AG04449 (cell line): ENCODE data around the gene CHMP6.

Source experiments
- CTCF ChIA-PET: fragments of 350-600 bp; formaldehyde crosslinking; extraction: SDS; loops from one replicate; lab custom pipeline; 2021; ENCODE audit warnings: antibody characterized with exemption; lab: Yijun Ruan, JAX
- POLR2A ChIA-PET: fragments of 400-600, 350-600 bp; formaldehyde crosslinking; extraction: SDS; loops from one replicate; lab custom pipeline; 2020; ENCODE audit warnings: antibody characterized with exemption, inconsistent platforms; lab: Yijun Ruan, JAX
- DNase-seq: peaks from one replicate; pipeline ENCODE4 v3.0.0-alpha.2; 2010; ENCODE audit warnings: low read depth, low spot score
- H3K4me3 ChIP-seq: 2 replicates; pipeline ENCODE4 v1.5.1; 2011; ENCODE audit warnings: low read depth, mild to moderate bottlenecking, control low read depth, low read length
- TF ChIP-seq, protein P1 (sequence below): IDR thresholded peaks from one replicate; pipeline ENCODE4 v1.5.1; 2011; ENCODE audit warnings: mild to moderate bottlenecking, moderate library complexity, low read length, control low read depth, inconsistent platforms; ENCODE audit not compliant: insufficient read depth; ENCODE audit errors: missing control alignments

The CHMP6 gene

DNA sequence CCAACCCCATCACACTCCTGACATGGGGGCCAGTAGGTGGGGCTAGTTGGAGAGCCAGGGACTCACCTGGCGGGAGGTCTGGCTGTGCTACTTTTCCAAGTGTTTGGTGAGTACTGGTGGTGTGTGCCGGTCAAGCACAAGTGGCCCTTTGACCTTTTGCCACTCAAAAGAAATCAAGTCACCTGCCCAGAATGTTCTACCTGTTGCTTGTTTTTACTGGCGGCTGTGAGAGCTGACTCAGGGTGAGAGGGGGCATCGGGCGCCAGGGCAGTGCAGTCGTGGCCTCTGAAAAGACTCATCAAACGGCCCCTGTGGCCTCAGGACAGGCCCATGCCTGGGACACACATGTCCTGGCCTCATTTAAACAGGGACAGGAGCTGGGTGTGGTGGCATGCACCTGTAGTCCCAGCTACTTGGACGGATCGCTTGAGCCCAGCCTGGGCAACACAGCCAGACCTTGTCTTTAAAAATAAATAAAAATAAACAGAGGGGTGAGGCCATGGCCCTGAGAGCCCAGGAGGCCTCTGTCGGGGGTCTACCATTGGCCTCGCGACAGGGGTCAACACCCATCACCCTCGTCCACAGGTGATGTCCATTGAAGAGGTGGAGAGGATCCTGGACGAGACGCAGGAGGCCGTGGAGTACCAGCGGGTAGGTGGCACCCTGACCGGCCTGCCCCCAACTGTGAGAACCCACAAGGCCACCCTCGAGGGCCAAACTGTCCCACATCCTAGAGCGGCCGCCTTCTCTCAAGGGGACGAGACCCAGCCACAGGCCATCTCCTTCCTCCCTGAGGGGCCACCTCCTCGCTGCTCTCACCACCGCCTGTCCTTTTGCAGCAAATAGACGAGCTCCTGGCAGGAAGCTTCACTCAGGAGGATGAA, 5.0 kb downstream of the CHMP6 start:
- no peak for DNase-seq
- CTCF ChIA-PET, result interaction anchor here (1.0 to 1.3 kb wide), 3 partner anchors 10 to 101 kb away, joined by 3 to 8 read pairs (median 4); no protein-coding TSS in a partner anchor
- H3K4me3 ChIP-seq, result no peak overlapping the region
- TF ChIP-seq, protein P1, sequence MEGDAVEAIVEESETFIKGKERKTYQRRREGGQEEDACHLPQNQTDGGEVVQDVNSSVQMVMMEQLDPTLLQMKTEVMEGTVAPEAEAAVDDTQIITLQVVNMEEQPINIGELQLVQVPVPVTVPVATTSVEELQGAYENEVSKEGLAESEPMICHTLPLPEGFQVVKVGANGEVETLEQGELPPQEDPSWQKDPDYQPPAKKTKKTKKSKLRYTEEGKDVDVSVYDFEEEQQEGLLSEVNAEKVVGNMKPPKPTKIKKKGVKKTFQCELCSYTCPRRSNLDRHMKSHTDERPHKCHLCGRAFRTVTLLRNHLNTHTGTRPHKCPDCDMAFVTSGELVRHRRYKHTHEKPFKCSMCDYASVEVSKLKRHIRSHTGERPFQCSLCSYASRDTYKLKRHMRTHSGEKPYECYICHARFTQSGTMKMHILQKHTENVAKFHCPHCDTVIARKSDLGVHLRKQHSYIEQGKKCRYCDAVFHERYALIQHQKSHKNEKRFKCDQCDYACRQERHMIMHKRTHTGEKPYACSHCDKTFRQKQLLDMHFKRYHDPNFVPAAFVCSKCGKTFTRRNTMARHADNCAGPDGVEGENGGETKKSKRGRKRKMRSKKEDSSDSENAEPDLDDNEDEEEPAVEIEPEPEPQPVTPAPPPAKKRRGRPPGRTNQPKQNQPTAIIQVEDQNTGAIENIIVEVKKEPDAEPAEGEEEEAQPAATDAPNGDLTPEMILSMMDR, result no peak
- POLR2A ChIA-PET, result no interaction called here

DNA sequence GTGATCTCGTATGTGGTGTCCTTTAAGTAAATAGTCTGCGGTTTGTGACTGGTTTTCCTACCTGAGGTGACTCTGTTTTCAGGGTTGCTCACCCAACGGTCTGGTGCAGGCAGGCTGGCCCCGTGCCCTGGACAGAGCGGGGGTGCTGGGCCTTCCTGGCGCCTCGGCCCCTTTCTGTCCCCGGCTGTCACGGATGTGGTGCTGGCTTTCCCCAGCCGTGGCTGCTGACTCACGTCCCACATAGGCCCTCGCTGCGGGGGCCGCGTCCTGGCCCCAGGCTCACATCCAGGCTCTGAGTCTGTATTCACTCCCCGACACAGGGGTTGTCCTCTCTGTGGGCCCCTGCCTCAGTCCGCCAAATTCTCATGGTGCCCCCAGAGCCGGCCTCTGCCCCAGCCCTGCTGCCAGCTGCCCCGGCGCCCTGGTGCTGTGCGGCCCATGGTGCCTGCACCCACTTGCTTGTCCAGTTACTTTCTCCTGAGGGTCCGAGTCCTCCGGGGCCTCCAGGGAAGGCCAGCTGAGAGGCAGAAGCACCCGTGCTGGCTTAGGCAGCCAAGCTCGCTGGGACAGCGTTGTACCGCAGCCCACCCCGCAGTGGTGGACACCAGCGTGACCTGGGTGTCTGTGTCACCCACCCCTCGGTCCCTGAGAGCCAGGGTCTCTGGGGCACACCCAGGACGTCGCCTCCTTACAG, 5.9 kb downstream of the CHMP6 start:
- no peak overlapping the region for H3K4me3 ChIP-seq
- POLR2A ChIA-PET, result no interaction called here
- DNase-seq, result no peak

DNA sequence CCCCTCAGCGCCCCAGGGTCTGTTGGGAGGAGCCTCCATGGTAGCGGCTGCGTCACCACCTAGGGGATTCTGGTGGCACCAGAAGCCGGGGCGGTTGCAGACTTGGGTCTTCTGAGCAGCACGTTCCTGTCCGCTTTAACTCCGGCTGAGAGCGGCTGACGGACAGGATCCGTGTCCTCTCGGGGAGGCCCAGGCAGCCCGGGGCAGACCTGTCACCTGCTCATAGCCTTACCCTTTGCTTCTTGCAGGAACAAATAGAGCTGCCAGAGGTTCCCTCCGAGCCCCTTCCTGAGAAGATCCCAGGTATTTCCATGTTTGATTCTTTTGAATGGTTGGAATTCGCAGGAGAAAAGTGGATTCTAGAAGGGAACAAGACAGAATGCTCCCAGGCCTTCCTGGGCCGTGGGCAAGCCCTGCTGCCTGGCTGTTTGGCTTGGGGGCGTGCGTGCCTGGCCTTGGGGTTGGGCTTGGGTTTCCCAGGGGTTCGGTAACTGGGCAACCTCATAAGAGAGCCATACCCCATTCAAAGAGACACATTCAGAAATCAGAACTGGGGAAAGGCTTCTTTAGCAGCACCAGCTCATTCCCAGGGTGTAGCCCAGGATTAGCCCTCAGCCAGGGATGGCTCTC, 6.6 kb downstream of the CHMP6 start:
- TF ChIP-seq, protein P1, result no peak
- POLR2A ChIA-PET, result no interaction called here
- no peak for DNase-seq
- H3K4me3 ChIP-seq, result no peak overlapping the region
- CTCF ChIA-PET, result no interaction called here

More for the DNA sequence above, 5.9 kb downstream of the CHMP6 start:
- TF ChIP-seq, protein P1, result no peak
- CTCF ChIA-PET, result interaction anchor here (1.0 to 1.3 kb wide), 3 partner anchors 9 to 100 kb away, joined by 3 to 8 read pairs (median 4); no protein-coding TSS in a partner anchor

DNA sequence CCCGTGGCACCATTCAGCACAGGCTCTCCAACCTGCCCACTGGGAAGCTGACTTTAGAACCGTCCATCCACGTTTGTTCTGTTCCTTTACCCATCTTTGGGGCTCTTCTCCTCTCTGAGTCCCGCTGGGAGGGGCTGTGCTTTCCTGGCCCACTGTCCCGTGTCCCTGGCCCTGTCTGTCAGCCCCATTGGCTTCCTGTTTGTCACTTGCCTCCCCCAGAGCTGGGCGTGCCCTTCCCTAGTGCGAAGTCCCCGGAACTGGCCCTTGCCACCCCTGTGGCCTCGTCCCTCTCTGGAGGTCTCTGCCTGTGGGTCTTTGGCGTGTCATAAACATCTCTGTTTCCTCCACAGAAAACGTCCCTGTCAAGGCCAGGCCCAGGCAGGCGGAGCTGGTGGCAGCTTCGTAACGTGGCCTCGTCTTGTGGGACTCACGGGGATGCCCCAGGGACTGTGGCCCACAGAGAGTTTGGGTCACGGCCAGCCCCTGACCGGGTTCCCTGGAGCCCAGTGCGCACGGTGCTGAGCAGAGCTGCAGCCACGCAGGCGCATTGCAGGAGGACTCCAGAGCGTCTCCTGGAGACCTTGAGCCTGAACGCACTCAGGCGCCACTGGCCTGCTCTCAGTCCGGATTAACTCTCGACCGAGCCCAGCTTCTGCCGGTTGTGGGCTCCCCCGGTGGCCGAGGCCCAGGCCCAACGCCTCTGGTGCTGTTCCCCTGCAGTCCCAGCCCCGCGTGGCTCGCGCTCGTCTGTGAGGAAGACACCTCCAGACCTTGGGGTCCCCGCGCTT, 7.3 kb downstream of the CHMP6 start:
- TF ChIP-seq, protein P1, result no peak
- no peak overlapping the region for H3K4me3 ChIP-seq
- ChIA-PET POLR2A (no interaction called here), CTCF (interaction anchor here (1.1 kb wide), 1 partner anchor 98 kb away, joined by 3 read pairs; no protein-coding TSS in a partner anchor)
- no peak for DNase-seq

DNA sequence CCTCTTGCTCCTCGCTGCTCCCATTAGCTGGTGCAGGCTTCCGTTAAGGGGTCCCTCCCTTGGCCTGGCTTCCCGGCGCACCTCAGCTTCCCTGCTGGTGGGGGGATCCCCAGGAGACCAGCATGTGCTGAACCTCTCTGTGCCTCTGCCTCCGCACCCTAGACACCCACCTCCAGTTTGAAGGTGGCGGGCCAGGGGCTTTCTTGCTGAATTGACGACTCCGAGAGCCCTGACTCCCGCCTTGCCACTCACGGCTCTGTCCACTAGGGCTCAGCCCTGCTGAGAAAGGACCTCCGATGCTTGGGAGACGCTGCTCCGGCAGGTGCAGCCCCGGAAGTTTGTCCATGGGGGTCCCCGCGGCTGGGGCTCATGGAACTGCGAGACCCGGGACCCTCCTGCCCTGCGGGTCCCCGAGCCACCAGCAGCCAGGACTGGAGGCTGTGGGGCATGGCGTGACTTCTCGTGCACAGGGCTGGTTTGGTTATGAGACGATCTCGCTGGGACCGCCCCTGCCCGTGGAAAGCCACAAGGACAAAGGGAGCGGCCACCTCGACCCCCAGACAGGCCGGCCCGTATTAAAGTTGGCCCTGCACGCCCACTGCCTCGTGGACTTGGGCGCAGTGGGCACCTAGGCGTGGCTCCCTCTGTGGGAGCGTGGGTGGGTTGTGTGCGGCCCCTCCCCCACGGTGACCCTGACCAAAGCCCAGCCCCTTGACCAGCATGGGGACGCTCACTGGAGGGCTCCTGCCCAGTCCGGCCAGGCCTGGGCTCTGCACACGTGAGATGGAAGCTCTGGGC, 8.1 kb downstream of the CHMP6 start:
- POLR2A ChIA-PET, result no interaction called here
- CTCF ChIA-PET, result interaction anchor here (1.1 kb wide), 1 partner anchor 98 kb away, joined by 3 read pairs; no protein-coding TSS in a partner anchor
- H3K4me3 ChIP-seq, result no peak overlapping the region
- TF ChIP-seq, protein P1, result no peak
- DNase-seq, result no peak
